Islet precursor cell (in vitro differentiated cells): ENCODE data around the gene KCMF1.
A peak's percentile ranks its signal among the peaks of the same experiment; 100 is the strongest.
"Not testable (repeated sequence)": the region's sequence is repeated elsewhere in the genome, so short reads cannot be mapped to it uniquely, and the experiment has no call there.

Source experiments
- DNase-seq: peaks from one replicate; pipeline ENCODE4 v3.0.0-alpha.2; 2018

KCMF1 gene

GRCh38 chr2:84970868-84971509 lies at the start of gene KCMF1:
TSS of gene KCMF1 (plus strand) at chr2:84971161. CDS start at chr2:84971452, 291 bp downstream.
- DNase-seq: peak; percentile 87

- DNase-seq: no peak
These were observed 48.0 kb upstream of the KCMF1 start for GRCh38 chr2:84923009-84923408.

GRCh38 chr2:84924173-84925106 lies 46.5 kb upstream of the KCMF1 start:
- no peak for DNase-seq

GRCh38 chr2:84925336-84925723 lies 45.6 kb upstream of the KCMF1 start:
- DNase-seq: no peak

GRCh38 chr2:84925724-84926376 lies 45.1 kb upstream of the KCMF1 start:
- DNase-seq: peak; percentile 98

- DNase-seq: no peak
These were observed 43.7 kb upstream of the KCMF1 start for GRCh38 chr2:84927275-84927627.

- no peak for DNase-seq
These were observed 39.6 kb upstream of the KCMF1 start for GRCh38 chr2:84931384-84931821.

GRCh38 chr2:84938194-84938879 lies 32.6 kb upstream of the KCMF1 start:
- no peak for DNase-seq

GRCh38 chr2:84939426-84940087 lies 31.4 kb upstream of the KCMF1 start:
- DNase-seq: no peak

GRCh38 chr2:84940088-84940470 lies 30.9 kb upstream of the KCMF1 start:
- no peak for DNase-seq

- no peak for DNase-seq
These were observed 30.0 kb upstream of the KCMF1 start for GRCh38 chr2:84940831-84941412.

GRCh38 chr2:84942166-84942565 lies 28.8 kb upstream of the KCMF1 start:
- DNase-seq: no peak

- no peak for DNase-seq
These were observed 28.0 kb upstream of the KCMF1 start for GRCh38 chr2:84942964-84943421.

- no peak for DNase-seq
These were observed 26.6 kb upstream of the KCMF1 start for GRCh38 chr2:84944295-84944909.

GRCh38 chr2:84945838-84946203 lies 25.1 kb upstream of the KCMF1 start:
- not testable (repeated sequence) for DNase-seq

GRCh38 chr2:84946204-84947009 lies 24.6 kb upstream of the KCMF1 start:
- peak; percentile 87 for DNase-seq

- no peak for DNase-seq
These were observed 23.9 kb upstream of the KCMF1 start for GRCh38 chr2:84947010-84947593.

GRCh38 chr2:84953535-84953934 lies 17.4 kb upstream of the KCMF1 start:
- DNase-seq: no peak

- no peak for DNase-seq
These were observed 16.6 kb upstream of the KCMF1 start for GRCh38 chr2:84954329-84954728.
